HFF-Myc (cell line): ENCODE results near the gene ANTXR2.

Source experiments
- DNase-seq: peaks from one replicate; pipeline ENCODE4 v3.0.0-alpha.2; 2011; ENCODE audit warnings: low read depth; ENCODE audit errors: extremely low read depth
- H3K4me3 ChIP-seq: replicated peaks from 2 replicates; pipeline ENCODE4 v1.5.1; 2011; ENCODE audit warnings: low read depth, mild to moderate bottlenecking, control low read depth, low read length
- TF ChIP-seq, protein P1 (sequence below): IDR thresholded peaks from 2 replicates; pipeline ENCODE4 v1.5.1; 2012; ENCODE audit warnings: mild to moderate bottlenecking, low read depth, low read length, control low read depth; ENCODE audit errors: missing control alignments

The ANTXR2 gene

GRCh38 chr4:79982601-79983322 is 90.3 kb downstream of the ANTXR2 start:
- DNase-seq = no peak
- TF ChIP-seq, protein P1, sequence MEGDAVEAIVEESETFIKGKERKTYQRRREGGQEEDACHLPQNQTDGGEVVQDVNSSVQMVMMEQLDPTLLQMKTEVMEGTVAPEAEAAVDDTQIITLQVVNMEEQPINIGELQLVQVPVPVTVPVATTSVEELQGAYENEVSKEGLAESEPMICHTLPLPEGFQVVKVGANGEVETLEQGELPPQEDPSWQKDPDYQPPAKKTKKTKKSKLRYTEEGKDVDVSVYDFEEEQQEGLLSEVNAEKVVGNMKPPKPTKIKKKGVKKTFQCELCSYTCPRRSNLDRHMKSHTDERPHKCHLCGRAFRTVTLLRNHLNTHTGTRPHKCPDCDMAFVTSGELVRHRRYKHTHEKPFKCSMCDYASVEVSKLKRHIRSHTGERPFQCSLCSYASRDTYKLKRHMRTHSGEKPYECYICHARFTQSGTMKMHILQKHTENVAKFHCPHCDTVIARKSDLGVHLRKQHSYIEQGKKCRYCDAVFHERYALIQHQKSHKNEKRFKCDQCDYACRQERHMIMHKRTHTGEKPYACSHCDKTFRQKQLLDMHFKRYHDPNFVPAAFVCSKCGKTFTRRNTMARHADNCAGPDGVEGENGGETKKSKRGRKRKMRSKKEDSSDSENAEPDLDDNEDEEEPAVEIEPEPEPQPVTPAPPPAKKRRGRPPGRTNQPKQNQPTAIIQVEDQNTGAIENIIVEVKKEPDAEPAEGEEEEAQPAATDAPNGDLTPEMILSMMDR = no peak
- no peak overlapping the region for H3K4me3 ChIP-seq

DNA sequence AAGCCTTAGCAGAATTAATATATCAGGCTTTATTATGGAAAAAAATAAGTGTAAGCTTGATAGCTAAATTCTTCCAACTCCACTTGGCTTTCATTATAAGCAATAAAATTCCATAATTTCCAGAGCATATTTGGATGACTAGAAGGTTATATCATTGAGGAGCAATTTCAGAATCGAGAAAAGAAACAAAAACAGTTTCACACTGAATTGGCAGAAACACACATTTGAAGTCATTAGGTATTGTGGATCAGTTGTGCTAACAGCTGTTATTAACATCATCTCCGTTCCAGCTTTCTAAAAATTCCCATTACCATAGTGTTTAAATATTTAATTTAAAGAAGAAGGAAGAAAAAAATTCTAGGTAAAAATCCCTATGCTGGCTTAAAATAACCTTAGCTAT is 92.6 kb downstream of the ANTXR2 start:
- H3K4me3 ChIP-seq = no peak overlapping the region
- no peak for DNase-seq
- TF ChIP-seq, protein P1 = no peak

- no peak for DNase-seq
- TF ChIP-seq, protein P1 = no peak
- no peak overlapping the region for H3K4me3 ChIP-seq
Observed at GRCh38 chr4:79979785-79980437, 93.1 kb downstream of the ANTXR2 start.

DNA sequence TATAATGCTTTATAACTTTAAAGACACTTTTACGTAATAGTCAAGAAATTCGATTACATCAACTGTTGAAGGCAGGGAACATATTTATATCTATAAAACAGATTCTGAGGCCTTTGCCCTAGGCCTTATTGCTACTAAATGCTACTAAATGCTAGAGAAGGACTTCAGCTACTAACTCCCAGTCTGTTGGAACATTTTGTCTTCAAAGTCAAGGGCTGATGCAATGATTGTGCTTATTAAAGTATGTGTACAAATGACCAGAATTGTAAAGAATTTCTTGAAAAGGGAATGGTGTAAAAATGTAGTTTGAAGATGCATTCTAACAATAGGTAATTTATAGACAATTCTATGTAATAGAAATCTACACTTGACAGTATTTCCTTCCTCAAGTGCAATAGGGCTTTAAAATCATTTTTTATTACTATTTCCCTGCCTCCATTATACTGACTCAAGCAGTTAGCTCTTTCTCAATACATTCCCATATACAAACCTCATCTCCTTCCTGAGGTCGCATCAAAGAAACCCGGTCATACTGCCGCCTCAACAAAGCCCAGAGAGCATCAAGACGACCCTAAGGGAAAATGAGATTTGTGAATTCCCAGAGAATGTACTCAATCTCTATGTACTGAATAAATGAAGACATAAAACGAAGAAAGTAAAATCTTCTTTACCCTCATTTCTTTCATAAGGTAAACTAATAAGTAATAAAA is 95.7 kb downstream of the ANTXR2 start:
- TF ChIP-seq, protein P1 = no peak
- no peak overlapping the region for H3K4me3 ChIP-seq
- no peak for DNase-seq

- TF ChIP-seq, protein P1 = no peak
- H3K4me3 ChIP-seq = no peak overlapping the region
- no peak for DNase-seq
Observed at GRCh38 chr4:79964400-79965211, 108.4 kb downstream of the ANTXR2 start.

DNA sequence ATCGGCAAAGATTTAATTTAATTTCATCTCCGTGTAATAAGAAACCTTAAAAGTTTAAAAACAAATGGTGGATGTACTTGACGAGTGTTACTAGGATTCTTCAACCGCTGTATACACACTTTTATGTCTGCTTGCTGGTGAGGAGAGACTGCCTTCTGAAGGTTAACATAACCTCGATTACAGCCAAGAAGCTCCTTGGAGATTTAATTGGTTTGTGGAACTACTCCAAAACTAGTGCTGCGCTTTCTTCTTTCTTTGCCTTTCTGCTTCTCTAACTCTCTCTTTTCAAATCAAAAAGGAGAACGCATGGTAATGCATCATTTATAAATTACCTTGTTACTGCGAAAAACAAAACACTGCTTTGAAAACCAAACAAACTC is 109.0 kb downstream of the ANTXR2 start:
- H3K4me3 ChIP-seq = no peak overlapping the region
- DNase-seq = no peak
- TF ChIP-seq, protein P1 = no peak
